Thyroid gland (tissue), 4 donors: Measurements from ENCODE around the gene ZDHHC5. TPM values are rescaled to one million over a fixed set of nuclear protein-coding genes. Genes with fewer than 3 reads are reported as not detected.

Experiments used
- DNase-seq, 2 donors: peaks; one replicate each; pipeline ENCODE4 v3.0.0-alpha.2; 2019
- H3K27ac ChIP-seq, 3 donors: fragments of 200-600 bp; sonication (generic); 1 replicate in 2 of 3; 2 replicates in 1 of 3; pipeline ENCODE4 v1.5.1; 2016 to 2019; ENCODE audit warnings: mild to moderate bottlenecking in 1 of 3, moderate library complexity in 1 of 3
- H3K27me3 ChIP-seq: fragments of 200-600 bp; sonication (generic); one replicate; pipeline ENCODE4 v1.5.1; 2019
- H3K36me3 ChIP-seq, 2 donors: fragments of 200-600 bp; sonication (generic); one replicate each; pipeline ENCODE4 v1.5.1; 2016 to 2019
- H3K4me1 ChIP-seq, 2 donors: fragments of 200-600 bp; sonication (generic); one replicate each; pipeline ENCODE4 v1.5.1; 2017 to 2019
- H3K4me3 ChIP-seq, 3 donors: fragments of 200-600 bp; sonication (generic); replicated peaks in 1 of 3; 1 replicate in 2 of 3; 2 replicates in 1 of 3; pipeline ENCODE4 v1.5.1; 2016; ENCODE audit warnings: mild to moderate bottlenecking in 1 of 3
- H3K9me3 ChIP-seq: fragments of 200-600 bp; sonication (generic); one replicate; pipeline ENCODE4 v1.5.1; 2017
- POLR2A ChIP-seq, 2 donors: fragments of 450-650 bp; IDR thresholded peaks; one replicate each; pipeline ENCODE4 v1.6.1; 2017; ENCODE audit warnings: antibody characterized with exemption in 2 of 2, mild to moderate bottlenecking in 2 of 2, moderate library complexity in 1 of 2
- WGBS, 2 donors: methylation state at CpG; one replicate each; pipeline ENCODE4 v1.1.5; 2017; 5-methylcytosine and 5-hydroxymethylcytosine counted together
- intact Hi-C: fragments of 100-400 bp; cut with DNase I; formaldehyde crosslinking; loops from one replicate; pipeline ENCODE4 v1.15.1; 2023
- total RNA-seq, 4 donors: library from RNA; depleted of rRNA; stranded (reverse); fragments of >200 nt; gene quantifications; one replicate each; pipeline ENCODE4 v1.2.3, GENCODE V29; 2016
- TF ChIP-seq, protein P1 (sequence below), 6 experiments: fragments of 200-600 bp in 3 of 6; fragments of 450-650 bp in 3 of 6; sonication (generic) in 3 of 6; IDR thresholded peaks; one replicate each; pipeline ENCODE4 v1.5.1; 2016 to 2019; ENCODE audit warnings: antibody characterized with exemption in 6 of 6, mild to moderate bottlenecking in 2 of 6, inconsistent platforms in 1 of 6, moderate library complexity in 1 of 6

Gene ZDHHC5
- total RNA-seq, 4 donors from 2014 or later = 55.5 to 77.5 (median 71.6) TPM

DNA sequence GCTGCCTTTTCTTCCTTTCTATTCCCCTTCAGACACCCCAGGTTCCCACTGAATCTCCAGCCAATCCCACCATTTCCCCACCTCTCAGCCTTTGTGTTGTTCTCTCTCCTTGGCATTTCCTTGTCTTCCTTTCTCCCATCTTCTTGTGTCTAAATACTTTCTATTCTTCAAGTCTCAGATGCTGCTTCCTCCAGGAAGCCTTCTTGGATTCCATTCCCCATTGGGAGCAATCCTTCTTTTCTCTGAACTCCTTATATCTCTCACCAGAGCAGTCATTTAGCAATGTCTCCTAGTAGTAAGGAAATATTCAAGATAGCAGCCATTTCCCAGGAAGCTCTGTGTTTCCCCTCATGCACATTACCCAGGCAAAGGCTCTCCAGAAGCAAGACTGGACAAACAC, 33.6 kb upstream of the ZDHHC5 start:
- Histone ChIP-seq H3K4me1 (peaks cover 8 to 12% of the 10 kb centered on the region in 2 donors), H3K27ac (no peak overlapping the region), H3K27me3 (no peaks in the 10 kb centered on the region), H3K4me3 (no peak overlapping the region), H3K36me3 (no peaks in the 10 kb centered on the region), H3K9me3 (no peaks in the 10 kb centered on the region)
- TF ChIP-seq, protein P1, sequence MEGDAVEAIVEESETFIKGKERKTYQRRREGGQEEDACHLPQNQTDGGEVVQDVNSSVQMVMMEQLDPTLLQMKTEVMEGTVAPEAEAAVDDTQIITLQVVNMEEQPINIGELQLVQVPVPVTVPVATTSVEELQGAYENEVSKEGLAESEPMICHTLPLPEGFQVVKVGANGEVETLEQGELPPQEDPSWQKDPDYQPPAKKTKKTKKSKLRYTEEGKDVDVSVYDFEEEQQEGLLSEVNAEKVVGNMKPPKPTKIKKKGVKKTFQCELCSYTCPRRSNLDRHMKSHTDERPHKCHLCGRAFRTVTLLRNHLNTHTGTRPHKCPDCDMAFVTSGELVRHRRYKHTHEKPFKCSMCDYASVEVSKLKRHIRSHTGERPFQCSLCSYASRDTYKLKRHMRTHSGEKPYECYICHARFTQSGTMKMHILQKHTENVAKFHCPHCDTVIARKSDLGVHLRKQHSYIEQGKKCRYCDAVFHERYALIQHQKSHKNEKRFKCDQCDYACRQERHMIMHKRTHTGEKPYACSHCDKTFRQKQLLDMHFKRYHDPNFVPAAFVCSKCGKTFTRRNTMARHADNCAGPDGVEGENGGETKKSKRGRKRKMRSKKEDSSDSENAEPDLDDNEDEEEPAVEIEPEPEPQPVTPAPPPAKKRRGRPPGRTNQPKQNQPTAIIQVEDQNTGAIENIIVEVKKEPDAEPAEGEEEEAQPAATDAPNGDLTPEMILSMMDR (IDR thresholded peaks at IDR 0.05) = no peak
- TF ChIP-seq POLR2A (IDR thresholded peaks at IDR 0.05) = no peak
- intact Hi-C loops = no loop called here
- no peak for DNase-seq

DNA sequence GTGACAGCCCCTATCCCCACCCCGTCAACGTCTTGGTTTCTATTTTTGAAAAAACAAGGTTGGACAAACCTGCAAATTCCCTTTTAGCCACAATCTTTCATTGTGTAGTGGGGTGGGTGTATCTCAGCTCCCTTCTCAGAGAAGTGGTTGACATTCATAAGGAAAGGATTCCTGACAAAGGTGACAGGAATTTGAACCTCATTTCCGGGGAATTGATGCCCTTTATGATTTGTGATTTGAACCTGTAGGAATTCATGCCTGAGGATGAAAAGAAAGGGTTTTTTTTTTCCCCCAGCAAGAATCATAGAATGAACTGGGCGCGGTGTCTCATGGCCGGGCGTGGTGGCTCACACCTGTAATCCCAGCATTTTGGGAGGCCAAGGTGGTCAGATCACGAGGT, 32.7 kb upstream of the ZDHHC5 start:
- DNase-seq = no peak
- Histone ChIP-seq H3K36me3 (no peaks in the 10 kb centered on the region), H3K9me3 (no peaks in the 10 kb centered on the region), H3K4me1 (peaks cover 16 to 21% of the 10 kb centered on the region in 2 donors), H3K27ac (no peak overlapping the region), H3K27me3 (no peaks in the 10 kb centered on the region), H3K4me3 (no peak overlapping the region)
- 87 to 92% methylated on average over 8 of the region's 8 CpGs for WGBS, 2 donors
- TF ChIP-seq, protein P1 (IDR thresholded peaks at IDR 0.05) = no peak
- no peak for TF ChIP-seq POLR2A (IDR thresholded peaks at IDR 0.05)
- intact Hi-C loops = loop anchor here (5.0 kb wide), 1 partner anchor 68 kb away; the partner anchor contains the start of gene UBE2L6

DNA sequence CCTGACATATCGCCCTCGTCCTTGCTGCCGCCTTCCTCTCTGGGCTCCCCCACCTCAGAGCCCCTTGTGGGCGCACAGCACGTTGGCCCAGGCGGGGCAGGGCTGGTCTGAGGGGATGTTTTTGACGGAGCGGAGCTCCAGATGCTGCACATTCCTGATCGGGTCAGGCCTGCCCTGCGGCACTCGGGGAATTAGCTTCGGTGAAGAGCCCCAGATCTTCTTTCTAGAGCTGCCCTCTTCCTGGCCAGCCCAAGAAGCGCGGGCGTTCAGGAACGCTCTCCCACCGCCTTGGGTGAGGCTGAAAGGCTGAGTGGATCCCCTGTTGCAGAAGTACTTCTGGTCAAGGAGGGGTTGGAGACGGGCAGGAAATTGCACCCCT, 30.3 kb upstream of the ZDHHC5 start:
- 6 to 27% methylated on average over 7 to 18 of the region's 18 CpGs for WGBS, 2 donors
- Histone ChIP-seq H3K36me3 (no peaks in the 10 kb centered on the region), H3K27me3 (no peaks in the 10 kb centered on the region), H3K4me1 (peaks cover 39 to 45% of the 10 kb centered on the region in 2 donors), H3K9me3 (no peaks in the 10 kb centered on the region), H3K27ac (peak overlapping the region in 1 of 3 donors; percentile 73), H3K4me3 (peak overlapping the region; percentile 65 to 88 (median 70))
- no peak for DNase-seq
- intact Hi-C loops = loop anchor here (5.0 kb wide), 1 partner anchor 70 kb away; the partner anchor contains the start of gene UBE2L6
- TF ChIP-seq, protein P1 (IDR thresholded peaks at IDR 0.05) = no peak
- TF ChIP-seq POLR2A (IDR thresholded peaks at IDR 0.05) = no peak

DNA sequence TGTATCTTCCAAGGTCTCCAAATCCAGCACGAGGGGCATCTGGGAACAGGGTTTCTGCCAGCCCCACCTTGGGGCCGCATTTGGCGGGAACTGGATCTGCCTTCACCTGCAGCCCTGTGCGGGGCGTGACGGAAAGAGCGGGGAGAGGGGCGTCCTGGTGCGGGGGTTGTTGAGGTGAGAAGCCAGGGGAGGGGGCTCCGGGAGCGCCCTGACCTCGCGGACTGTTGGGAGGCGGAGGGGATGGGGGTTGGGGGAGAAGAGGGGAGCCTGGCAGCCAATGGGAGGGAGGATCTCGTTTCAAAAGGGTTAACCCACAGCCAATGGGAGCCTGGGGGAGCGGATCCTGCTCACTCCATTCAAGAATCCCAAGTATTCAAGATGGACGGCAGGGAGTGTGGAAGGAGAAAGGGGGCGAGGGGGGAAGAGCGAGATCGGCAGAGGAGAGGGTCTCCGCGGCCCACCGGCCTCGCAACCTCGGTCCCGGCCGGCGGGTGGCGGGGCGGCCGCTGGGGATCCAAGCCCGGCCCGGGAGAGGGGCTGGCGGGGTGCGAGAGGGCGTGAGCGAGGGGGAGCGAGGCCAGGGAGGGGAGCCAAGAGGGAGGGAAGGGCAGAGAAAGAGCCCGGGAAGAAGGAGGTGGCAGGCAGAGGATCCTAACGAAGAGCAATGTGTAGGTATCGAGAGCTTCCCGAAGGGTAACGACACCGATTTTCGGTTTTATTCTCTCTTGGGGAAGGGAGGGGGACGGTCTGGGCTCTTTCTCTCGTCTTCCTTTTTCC, 29.7 kb upstream of the ZDHHC5 start:
- peak; percentile 84 to 87 for DNase-seq
- peaks cover 44 to 50% of the 10 kb centered on the region in 2 donors for H3K4me1 ChIP-seq
- WGBS, 2 donors = 1 to 2% methylated on average over 20 to 47 of the region's 47 CpGs
- no peaks in the 10 kb centered on the region for H3K27me3 ChIP-seq
- H3K36me3 ChIP-seq = no peaks in the 10 kb centered on the region
- no peaks in the 10 kb centered on the region for H3K9me3 ChIP-seq
- peak overlapping the region; percentile 65 to 88 (median 70) for H3K4me3 ChIP-seq
- H3K27ac ChIP-seq = peak overlapping the region; percentile 66 to 73 (median 71)
- intact Hi-C loops = loop anchor here (5.0 kb wide), 1 partner anchor 71 kb away; the partner anchor contains the start of gene UBE2L6
- TF ChIP-seq, protein P1 (IDR thresholded peaks at IDR 0.05) = no peak
- peak; percentile 11 to 76 for TF ChIP-seq POLR2A (IDR thresholded peaks at IDR 0.05)

DNA sequence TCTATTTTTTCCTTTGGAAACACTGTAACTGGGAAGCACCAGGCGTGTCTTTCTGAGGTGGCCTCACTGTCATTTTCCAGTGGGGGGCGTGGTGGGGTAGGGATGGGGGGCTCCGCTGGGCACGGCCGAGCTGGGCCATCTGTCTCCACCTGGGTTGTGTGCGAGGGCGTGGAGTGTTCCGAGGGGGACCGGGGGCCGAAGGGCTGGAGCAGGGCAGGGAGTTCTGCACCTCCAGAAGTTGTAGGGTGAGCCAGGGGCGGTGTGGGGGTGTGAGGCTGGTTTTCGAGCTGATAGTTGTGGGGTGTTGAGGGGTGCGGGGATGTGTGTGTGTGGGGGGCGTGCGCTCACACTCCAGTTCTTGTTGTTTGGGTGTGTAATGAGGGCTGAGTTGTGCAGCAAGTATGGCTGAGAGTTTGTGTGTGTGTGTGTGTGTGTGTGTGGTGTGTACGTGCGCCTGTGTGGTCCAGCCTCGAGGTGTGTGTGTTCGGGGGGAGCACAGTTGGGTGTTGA, 29.0 kb upstream of the ZDHHC5 start:
- no peak for TF ChIP-seq POLR2A (IDR thresholded peaks at IDR 0.05)
- TF ChIP-seq, protein P1 (IDR thresholded peaks at IDR 0.05) = no peak
- 2 to 3% methylated on average over 10 to 18 of the region's 19 CpGs for WGBS, 2 donors
- Histone ChIP-seq H3K27ac (peak overlapping the region in 2 of 3 donors; percentile 71 to 73), H3K36me3 (no peaks in the 10 kb centered on the region), H3K4me3 (peak overlapping the region; percentile 65 to 88 (median 70)), H3K27me3 (no peaks in the 10 kb centered on the region), H3K9me3 (no peaks in the 10 kb centered on the region), H3K4me1 (peaks cover 47 to 57% of the 10 kb centered on the region in 2 donors)
- peak; percentile 10 to 22 for DNase-seq
- intact Hi-C loops = loop anchor here (5.0 kb wide), 1 partner anchor 72 kb away; the partner anchor contains the start of gene UBE2L6
